GM18867 (cell line): ENCODE data around the gene TMEM53.

Experiments
- ATAC-seq: cut with Tn5 transposase; IDR thresholded peaks from one replicate; pipeline ENCODE4 v1.9.1; 2021; ENCODE audit warnings: mild to moderate bottlenecking, moderate library complexity; ENCODE audit not compliant: unreplicated experiment

TMEM53 gene

GRCh38 chr1:44648529-44649250 is 25.6 kb downstream of the TMEM53 start:
- no peak for ATAC-seq

- ATAC-seq, result no peak
Observed at GRCh38 chr1:44647896-44648295, 26.4 kb downstream of the TMEM53 start.

- ATAC-seq, result no peak
Observed at GRCh38 chr1:44646261-44647110, 27.8 kb downstream of the TMEM53 start.

- ATAC-seq, result no peak
Observed at GRCh38 chr1:44645476-44646244, 28.6 kb downstream of the TMEM53 start.

GRCh38 chr1:44644806-44645205 is 29.5 kb downstream of the TMEM53 start:
- ATAC-seq, result no peak

- no peak for ATAC-seq
Observed at GRCh38 chr1:44643721-44644334, 30.5 kb downstream of the TMEM53 start.

GRCh38 chr1:44642925-44643324 is 31.4 kb downstream of the TMEM53 start:
- ATAC-seq, result no peak

- ATAC-seq, result no peak
Observed at GRCh38 chr1:44642255-44642654, 32.0 kb downstream of the TMEM53 start.

GRCh38 chr1:44641126-44642102 is 32.9 kb downstream of the TMEM53 start:
- ATAC-seq, result no peak

GRCh38 chr1:44640200-44640853 is 34.0 kb downstream of the TMEM53 start:
- no peak for ATAC-seq

GRCh38 chr1:44637702-44638411 is 36.4 kb downstream of the TMEM53 start:
- no peak for ATAC-seq

- no peak for ATAC-seq
Observed at GRCh38 chr1:44636688-44637598, 37.3 kb downstream of the TMEM53 start.

- ATAC-seq, result no peak
Observed at GRCh38 chr1:44636083-44636687, 38.1 kb downstream of the TMEM53 start.

GRCh38 chr1:44635439-44635838 is 38.8 kb downstream of the TMEM53 start:
- ATAC-seq, result no peak

GRCh38 chr1:44634606-44635189 is 39.6 kb downstream of the TMEM53 start:
- no peak for ATAC-seq

- no peak for ATAC-seq
Observed at GRCh38 chr1:44632598-44632997, 41.7 kb downstream of the TMEM53 start.
